NK-92 treated with Interleukin-12 subunit alpha and Interleukin-12 subunit beta, amount 100 ng/mL, for 24 hours (cell line): ENCODE measurements around the gene KIAA1958.
"Not testable (repeated sequence)": the region's sequence is repeated elsewhere in the genome, so short reads cannot be mapped to it uniquely, and the experiment has no call there.

Source experiments
- DNase-seq: peaks from one replicate; lab custom pipeline; 2025; lab: John Stamatoyannopoulos, UW

Gene KIAA1958

DNA sequence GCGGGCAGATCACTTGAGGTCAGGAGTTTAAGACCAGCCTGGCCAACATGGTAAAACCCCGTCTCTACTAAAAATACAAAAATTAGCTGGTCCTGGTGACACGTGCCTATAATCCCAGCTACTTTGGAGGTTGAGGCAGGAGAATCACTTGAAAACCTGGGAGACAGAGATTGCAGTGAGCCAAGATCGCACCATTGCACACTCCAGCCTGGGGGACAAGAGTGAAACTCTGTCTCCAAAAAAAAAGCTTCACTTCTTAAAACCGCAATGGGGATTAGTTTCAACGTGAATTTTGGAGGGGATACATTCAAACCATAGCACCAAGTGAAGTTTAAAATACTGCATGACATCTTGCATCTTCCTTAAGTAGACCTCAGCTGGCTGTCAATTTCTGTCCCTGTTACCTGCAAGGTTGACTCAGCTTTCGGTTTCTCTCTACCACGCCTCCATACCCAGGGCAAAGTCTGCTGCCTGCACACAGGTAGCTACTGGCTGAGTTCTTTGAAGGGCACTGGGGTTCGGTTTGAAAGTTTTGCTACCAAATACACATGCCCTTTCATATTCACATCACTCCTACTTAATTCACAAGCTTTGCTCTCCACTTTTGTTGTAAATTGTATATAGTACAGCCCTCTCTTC lies 69.3 kb downstream of the KIAA1958 start:
- no peak for DNase-seq

GRCh38 chr9:112556497-112557442 lies 70.1 kb downstream of the KIAA1958 start:
- DNase-seq, result no peak

- no peak for DNase-seq
Observed at GRCh38 chr9:112558476-112558875, 71.8 kb downstream of the KIAA1958 start.

- DNase-seq, result no peak
Observed at GRCh38 chr9:112558978-112559377, 72.4 kb downstream of the KIAA1958 start.

DNA sequence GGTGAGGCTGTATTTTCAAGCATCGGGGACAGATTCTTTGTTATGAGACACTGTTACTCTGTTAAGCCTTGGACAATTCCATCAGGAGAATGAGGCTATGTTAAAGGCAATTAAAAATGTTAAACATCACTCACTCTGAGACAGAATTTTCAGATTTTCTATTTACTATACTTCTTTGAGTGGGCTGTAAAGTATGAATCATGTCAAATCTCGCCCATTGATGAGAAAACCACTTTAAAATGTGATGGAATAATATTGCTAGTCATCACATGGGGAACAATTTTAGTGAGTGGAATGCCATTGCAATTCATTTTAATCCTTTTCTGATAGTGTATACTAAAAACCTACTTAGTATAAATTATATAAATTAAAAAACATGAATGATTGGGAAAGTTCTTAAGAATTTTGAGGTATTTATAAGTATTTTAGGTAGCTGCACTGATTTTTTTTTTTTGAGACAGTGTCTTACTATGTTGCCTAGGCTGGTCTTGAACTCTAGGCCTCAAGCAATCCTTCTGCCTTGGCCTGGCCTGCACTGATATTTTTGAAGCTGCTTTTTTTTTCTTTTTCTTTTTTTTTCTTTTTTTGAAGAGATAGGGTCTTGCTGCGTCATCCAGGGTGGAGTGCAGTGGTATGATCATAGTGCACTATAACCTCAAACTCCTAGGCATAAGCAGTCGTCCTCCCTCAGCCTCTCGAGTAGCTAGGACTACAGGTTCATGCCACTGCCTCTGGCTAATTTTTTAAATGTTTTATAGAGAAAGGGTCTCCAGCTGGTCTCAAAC lies 73.2 kb downstream of the KIAA1958 start:
- DNase-seq, result no peak

DNA sequence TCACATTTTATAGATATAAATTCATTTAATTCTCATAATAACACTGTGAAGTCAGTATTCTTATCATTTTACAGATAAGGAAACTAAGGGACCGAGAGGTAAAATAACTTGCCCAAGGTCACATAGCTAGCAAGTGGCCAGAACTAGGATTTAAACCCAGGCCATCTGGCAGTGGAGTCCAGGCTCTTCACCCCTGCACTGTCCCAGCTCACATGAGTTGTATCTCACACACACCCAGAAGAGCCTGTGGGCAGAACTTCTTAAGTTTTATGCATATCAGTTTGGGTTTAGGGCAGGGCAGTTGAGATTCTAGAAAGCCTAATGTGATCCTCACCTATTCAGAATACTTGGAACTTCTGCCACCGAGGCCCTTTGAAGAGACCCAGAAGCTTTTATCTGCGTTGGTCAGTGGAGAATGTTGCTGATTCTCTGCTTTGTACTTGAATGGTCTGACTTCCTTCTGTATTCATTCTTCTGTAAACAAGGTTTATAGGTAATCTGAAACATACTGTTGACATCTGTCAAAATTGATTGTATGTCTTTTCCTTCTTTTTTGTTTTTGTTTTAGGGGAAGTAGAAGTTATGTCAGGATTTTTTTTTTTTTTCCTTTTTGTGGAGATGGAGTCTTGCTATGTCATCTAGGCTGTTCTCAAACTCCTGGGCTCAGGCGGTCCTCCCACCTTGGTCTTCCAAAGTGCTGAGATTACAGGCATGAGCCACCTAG lies 75.8 kb downstream of the KIAA1958 start:
- no peak for DNase-seq

DNA sequence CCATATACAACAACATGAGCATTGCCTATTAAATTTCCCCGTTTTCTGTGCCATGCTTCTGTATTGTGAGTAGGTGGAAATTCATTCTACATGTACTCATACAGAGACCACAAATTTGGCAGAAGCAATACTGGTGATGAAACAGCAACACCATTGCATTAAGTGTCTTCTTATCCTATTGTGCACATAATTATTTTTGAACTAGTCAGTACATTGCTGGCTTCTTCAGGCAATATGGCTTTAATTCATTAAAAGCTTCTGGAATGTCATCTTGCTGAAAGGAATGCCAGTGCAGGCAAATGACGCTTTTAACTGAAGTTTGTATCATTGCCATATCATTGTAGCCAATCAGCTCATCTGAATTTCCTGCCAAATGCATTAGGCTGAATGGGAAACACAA lies 82.6 kb downstream of the KIAA1958 start:
- DNase-seq, result no peak

DNA sequence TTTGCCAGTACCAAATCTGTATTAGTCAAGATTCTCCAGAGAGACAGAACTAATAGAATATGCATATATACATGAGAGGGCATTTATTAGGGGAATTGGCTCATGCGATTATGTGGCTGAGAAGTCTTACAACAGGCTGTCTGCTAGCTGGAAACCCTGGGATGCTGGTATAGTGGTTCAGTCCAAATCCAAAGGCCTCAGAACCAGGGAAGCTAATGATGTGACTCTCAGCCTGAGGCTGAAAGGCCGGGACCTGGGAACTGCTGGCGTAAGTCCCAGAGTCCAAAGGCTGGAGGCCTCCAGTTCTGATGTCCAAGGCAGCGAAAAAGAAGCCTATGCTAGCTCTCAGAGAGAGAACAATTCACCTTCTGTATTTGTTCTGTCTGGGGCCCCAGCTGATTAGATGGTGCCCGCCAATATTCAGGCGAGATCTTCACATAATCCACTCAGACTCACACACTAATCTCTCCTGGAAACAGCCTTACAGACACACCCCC lies 84.1 kb downstream of the KIAA1958 start:
- DNase-seq, result no peak

DNA sequence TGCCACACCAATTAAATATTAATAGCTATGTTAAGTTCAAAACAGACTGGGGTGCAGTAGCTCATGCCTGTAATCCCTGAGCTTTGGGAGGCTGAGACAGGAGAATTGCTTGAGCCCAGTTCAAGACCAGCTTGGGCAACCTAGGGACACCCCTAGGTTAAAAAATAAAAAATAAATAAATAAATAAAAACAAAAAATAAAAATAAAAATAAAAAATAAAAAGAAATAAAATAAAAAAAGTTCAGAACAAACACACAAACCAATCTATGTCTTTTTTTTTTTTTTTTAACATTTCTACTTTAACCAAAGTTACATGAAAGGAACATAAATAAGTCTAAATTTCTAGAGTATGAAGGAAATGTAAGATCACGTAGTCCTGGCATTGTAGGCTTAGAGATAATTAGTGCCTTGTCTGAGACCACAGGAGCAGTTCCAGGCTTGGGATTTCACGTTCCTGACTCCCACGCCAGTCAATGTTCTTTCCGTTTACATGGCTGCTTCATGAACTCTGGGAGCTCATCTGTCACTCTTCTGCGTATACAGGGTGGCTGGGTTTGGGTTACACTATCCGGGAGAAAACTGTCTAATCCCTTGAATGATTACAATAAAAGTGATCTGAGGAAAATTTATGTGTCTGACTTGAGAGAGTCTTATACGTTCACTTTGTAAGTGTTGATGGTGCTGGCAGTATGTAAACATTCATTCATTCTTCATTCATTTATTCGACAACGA lies 85.2 kb downstream of the KIAA1958 start:
- DNase-seq, result no peak

DNA sequence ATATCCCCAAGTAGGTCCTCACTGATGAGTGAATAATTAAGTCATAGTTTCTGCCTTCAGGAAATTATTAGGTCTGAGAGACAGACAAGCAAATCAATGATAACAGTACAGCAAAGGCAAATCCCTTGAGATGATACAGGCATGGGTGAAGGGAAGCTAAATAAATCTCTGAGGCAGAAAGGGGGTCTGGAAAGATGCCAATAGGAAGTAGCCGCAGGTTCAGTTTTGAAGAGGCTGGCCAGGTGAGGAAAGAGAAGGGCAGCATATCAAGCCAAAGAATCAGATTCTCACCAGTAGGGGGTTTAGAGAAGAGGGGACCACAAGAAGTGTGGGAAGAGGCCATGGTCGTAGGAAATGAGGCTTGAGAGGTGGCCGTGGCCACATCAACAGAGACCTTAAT lies 85.8 kb downstream of the KIAA1958 start:
- DNase-seq, result no peak

- DNase-seq, result no peak
Observed at GRCh38 chr9:112574008-112574407, 87.4 kb downstream of the KIAA1958 start.

DNA sequence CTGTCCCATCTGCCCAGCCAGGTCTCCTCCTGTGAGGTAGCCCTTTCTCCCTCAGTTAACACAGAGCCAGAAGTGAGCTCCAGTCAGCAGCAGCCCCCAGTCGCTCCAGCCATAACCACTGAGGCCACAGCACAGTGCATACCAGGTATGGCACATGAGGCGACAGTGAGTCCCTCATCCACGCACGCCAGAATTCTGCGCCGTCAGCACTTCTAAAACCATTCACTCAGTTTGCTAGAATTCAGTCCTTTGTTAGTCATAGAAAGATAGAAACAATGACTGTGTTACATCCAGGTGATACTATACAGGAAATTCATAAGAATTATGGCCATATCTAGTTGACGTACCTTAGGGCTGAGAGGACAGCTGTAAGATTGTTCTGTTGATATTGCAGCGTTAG lies 88.5 kb downstream of the KIAA1958 start:
- no peak for DNase-seq

DNA sequence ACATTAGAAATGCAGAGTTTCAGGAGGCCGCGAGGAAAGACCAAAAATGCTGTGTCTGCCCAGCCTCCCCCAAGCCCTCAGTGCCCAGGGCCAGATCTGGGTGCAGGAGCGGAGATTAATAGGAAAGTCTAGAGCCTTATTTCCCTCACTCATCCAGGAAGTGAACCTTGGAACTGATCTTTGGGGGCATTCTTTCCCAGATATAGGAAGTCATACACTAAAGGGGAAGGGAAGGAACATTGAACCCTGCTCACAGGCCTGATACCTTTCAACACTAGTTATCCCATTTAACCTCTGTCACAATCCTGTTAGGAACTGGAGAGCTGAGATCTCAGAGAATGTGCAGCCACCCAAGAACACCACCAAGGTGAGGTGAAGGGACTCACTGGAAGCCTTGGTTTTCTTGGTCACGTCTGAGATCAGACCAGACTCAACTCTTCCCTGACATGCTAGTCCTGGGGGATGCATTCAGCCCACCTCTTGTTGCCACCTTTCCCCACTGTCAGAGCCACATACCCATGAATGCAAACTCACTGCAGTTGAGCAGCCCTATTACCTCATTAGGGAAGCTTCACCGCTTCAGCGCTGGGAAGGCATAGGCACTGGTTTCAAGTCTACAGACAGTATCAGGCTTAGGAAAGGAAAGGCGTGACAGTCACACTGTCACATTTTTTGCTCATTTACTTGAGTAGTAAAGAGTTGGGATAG lies 95.0 kb downstream of the KIAA1958 start:
- no peak for DNase-seq

DNA sequence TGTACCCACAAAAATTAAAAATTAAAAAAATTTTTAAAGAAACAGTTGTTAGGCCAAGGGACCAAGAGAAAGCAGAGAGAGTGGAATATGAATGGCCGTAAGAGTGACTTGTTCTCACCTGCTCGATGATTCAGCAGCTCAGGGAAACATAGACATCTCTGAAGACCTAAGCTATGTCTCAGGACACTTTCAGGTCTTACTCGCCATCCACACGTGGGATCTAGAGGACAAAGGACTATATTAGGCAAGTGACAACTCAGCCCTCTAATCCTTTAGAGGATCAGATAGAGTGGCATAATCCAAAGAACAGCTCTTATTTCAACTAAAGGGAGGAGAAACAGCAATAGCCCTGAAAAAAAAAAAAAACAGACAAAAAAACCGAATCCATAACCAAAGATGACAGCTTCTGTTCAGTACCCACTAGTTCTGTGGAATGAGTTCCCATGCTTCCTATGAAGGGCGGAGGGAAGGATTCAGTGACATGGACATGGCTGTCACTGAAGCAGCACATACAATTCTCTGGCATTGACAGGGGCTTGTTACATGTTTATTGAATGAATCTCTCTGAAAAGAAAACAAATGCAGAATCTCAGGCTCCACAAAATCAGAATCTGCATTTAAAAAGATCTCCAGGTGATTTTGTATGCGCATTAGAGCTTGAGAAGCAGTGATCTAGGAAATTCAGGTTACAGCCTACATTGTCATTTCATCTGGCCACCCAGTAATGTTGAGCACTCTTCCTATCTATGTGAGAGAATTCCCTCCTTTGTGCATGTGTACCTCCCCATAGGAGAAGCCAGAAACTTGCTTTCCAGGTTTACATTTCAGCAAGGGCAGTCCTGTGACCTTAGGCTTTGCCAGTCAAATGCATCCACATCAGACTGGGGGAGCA lies 96.0 kb downstream of the KIAA1958 start:
- DNase-seq, result no peak

- no peak for DNase-seq
Observed at GRCh38 chr9:112586599-112587155, 100.0 kb downstream of the KIAA1958 start.

DNA sequence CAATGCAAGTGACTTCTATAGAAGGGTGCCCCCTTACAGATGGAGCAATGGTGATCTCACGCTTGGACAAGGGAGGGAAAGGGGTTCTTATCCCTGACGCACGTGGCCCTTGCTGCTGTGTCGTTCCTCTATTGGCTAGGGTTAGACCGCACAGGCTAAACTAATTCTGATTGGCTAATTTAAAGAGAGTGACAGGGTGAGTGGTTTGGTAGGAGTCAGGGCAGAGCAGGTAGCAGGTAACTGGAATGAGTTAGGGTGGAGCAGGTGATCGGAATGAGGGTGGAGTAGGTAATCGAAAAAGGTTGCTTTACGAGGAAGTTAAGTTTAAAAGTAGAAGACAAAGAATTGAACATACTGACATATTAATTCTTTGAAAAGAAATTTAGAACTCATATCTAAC lies 105.2 kb downstream of the KIAA1958 start:
- not testable (repeated sequence) for DNase-seq

DNA sequence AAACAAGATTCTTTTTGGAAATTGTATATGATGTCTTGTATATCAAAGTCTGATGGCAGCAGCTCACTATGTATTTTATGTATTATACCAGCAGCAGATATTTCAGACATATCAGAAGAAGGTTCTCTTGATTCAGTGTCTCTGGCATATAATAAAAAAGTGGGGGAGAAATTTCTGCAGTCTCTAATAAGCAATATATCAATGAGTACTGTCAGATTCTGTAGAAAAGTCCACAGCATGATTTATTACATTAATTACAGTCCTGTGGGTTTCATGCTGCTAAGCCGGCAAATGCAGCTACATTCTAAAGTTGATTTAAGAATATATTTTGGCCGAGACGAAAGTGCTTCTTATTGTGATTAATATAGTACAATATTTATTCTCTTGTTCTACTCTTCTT lies 113.1 kb downstream of the KIAA1958 start:
- no peak for DNase-seq

DNA sequence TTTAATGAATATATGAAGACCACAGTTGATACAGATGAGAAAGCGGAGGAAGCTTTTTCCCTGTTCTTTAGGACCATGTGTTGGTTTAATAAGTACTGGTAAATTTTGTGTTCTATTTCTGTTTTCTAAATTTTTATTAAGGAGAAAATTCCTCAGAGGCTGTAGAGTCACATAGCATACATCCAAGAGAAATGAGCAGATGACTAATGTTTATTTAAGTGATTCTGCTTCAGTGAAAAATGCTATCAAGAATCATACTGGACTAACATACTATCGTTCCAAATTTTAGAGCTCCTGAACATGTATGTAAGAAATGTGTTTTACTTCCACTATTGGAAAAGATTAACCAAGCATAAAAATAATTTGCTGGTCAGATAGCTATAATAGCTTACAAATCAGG lies 115.0 kb downstream of the KIAA1958 start:
- DNase-seq, result no peak

DNA sequence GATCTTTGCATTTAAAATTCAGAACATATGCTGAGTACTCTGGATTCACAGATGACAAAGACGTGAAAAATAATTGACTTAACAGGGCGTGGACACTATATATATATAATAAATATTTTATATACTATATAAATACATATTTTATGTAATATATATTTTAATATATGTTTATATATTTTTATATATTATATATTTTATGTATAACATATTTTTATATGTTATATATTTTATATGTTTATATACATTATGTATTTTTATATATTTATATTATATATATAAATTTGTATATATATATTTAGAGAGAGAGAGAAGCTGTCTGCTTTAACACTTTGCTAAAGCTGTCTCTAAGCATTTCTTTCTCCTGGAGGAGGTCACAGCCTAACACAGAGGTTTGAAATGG lies 118.2 kb downstream of the KIAA1958 start:
- DNase-seq, result no peak
